HG03571 (cell line): ENCODE results near the gene CRIP2.

Experiments used
- ATAC-seq: cut with Tn5 transposase; IDR thresholded peaks from one replicate; pipeline ENCODE4 v1.9.1; 2021; ENCODE audit not compliant: unreplicated experiment

The CRIP2 gene

GRCh38 chr14:105460116-105460515, 14.5 kb upstream of the CRIP2 start:
- no peak for ATAC-seq

GRCh38 chr14:105460616-105461015, 14.0 kb upstream of the CRIP2 start:
- no peak for ATAC-seq

DNA sequence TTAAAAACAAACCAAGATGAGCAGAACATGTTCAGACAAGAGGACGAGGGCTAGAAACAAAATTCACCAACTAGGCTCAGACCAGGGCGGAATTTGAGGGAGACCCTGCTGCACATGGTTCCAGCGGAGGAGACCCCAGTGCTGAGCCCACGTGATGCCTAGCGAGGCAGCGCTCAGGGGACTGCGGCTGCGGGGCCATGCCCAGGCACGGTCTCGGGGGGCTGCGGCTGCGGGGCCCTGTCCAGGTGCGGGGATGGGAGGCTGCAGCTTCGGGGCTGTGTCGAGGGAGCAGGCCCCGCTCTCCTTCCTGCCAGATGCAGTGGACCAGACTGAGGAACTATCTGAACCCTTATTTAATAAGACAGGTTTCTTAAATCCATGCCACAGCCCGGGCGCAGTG, 12.7 kb upstream of the CRIP2 start:
- no peak for ATAC-seq

GRCh38 chr14:105464501-105464900, 10.1 kb upstream of the CRIP2 start:
- no peak for ATAC-seq

- no peak for ATAC-seq
These were observed 9.2 kb upstream of the CRIP2 start for GRCh38 chr14:105465209-105466031.

DNA sequence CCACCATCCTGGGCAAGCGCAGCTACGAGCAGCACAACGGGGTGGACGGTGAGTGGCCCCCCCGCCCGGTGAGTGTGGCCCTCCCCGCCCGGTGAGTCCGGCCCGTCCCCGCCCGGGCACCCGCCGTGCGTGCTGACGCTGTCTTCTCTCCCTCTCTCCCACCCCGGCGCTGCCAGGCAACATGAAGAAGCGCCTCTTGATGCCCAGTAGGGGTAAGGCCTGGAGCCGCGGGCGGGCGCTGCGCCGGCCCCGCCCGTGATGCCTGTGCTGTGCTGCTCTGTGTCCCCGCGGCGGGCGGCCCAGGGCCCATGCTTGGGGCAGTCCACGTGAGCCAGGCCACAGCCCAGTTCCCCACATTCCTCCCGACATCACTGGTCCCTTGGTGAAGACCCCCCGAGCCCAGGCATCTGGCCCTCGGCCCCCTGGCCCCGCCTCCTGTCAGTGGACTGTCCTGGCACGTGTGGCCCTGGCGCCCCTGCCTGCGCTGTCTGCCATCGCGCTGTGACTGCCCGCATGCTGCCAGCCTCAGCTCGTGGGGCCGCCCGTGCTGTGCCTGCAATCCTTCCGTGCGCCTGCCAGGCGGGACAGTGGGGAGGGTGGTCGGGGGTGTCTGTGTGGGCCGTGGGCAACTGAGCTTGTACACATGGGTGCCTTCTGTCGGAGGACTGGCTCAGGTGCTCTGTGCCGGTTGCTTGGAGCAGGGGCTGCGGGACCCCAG, 7.9 kb upstream of the CRIP2 start:
- ATAC-seq = no peak

DNA sequence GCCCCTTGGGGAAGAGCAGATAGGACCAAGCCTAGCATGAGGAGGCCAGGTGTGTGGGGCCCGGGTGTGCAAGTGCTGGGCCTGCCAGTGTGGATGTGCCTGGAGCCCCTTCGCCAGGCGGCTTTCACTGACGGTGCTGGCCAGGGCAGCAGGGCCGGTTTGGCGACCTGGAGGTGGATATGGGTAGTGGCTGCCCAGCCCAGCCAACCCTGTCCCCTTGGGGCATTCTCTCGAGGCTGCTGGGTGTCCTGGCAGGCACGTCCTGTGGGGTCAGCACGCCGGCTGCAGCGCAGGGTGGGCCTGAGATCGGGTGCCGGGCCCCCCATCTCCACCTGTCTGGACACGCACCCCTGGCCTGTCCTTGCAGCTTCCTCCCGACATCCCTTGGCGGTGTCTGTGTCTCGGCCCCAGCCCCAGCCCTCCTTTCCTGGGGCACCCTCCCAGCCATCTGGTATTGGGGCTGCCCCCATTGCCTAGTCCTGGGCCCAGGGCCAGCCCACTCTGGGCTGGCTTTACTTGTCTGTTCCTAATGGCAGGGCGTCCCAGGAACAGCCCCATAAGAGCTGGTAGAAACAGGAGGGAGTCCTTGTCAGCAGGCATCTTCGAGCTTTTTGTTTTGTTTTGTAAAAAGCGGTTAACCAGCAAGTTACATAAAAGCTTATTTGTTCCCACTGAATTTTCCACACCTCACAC, 7.2 kb upstream of the CRIP2 start:
- no peak for ATAC-seq

DNA sequence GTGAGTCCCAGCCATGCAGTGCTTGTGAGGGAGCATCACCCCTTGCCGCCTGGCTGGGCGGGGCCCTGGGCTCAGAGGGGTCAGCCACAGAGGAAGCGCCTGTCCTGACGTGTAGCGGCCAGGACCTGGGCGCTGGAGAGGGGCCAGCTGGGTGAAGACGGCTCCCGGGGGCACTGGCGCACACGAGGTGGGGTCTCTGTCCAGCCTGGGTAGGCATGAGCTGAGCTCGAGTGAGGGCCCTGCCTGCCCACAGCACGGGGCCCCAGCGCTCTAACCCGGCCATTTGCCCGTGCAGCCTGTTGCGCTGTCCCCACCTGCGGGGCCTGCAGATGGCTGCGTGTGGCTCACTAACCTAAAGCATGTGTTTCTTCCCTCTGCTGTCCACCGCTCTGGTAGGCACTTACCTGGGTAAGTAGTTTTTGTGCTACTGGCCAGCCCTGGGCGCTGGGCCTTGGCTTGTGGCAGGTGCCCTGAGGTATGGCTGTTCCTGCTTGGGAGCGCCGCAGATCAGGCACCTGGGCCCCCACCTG, 6.6 kb upstream of the CRIP2 start:
- ATAC-seq = no peak

GRCh38 chr14:105468621-105469241, 5.9 kb upstream of the CRIP2 start:
- no peak for ATAC-seq

GRCh38 chr14:105469456-105470349, 4.9 kb upstream of the CRIP2 start:
- ATAC-seq = no peak

DNA sequence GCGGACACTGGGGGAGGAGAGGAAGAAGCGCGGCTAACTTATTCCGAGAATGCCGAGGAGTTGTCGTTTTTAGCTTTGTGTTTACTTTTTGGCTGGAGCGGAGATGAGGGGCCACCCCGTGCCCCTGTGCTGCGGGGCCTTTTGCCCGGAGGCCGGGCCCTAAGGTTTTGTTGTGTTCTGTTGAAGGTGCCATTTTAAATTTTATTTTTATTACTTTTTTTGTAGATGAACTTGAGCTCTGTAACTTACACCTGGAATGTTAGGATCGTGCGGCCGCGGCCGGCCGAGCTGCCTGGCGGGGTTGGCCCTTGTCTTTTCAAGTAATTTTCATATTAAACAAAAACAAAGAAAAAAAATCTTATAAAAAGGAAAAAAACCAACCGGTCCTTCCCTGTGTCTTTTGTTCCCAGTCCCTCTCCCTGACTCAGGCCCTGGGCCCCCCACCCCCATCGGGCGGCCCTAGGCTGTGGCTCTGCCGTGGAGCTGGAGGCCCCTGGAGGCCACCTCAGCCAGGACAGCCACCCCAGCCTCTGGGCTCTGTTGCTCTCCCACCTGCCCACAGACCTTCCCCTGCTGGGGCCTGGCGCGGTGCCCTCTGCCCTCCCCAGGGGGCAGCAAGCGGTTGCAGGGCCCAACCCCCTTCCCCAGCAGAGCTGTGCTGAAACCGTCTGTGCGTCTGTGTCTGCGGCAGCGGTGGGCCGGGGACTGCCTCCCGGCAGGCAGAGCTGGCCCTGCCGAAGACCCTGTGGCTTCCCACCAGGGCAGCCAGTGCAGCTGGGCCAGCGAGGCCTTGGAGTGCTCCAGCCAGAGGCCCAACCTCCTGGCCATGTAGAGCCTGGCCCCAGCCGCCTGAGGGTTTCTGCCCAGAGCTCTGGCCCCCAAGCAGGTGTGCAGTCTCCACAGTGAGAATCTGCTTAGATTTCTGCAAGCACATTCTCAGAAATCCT, 4.0 kb upstream of the CRIP2 start:
- ATAC-seq = no peak

DNA sequence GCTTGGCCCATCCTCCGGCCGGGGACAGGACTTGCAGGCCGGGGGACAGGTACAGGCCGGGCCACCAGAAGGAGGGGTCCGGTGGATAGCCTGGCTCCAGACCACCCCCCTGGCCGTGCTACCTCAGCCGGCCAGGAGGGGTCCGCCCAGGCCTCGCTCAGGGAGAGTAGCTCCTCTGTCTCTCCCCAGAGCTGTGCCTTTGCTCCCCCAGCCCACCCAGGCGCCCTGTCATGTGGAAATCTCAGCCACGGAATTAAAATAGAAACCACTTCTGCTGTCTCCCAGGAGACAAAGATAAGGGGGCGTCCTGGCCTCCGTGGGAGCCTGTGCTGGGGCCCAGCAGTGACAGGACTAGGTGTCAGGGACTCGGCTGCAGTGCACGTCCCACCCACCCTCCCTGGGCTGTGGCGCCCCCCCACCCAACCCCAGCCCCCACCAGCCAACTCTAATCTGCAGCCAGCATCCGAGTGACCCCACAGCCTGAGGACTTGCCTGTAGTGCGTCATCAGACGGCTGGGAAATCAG, 3.3 kb upstream of the CRIP2 start:
- ATAC-seq = no peak

DNA sequence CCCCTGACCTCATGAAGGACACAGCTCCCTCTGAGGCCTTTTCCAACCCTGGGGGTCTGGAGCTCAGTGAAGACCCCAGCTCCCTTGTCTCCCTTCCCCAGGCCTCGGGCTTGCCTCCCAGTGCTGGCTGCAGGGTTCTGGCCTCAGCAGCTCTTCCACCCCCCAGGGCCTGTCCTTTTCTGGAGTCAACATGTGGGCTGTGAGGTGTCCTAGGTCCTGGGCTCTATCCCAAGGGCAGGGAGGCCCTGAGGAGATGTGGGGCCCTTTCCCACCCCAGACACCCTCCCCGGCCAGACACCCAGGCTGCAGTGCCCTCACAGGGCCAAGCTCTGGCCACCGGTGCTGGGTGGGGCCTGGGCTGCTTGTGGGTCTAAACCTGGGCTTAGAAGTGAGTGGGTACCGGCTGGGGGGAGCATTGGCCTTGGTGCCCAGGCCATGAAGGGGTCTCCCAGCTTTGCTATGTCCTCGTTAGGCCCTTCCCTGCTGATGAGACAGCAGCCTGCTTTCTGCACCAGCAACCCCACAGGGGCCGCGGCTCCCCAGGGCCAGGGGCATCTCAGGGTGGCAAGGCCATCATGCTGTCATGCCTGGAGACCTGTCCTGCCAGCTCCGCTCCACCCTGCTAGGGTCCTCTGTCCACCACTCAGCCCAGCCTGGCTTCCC, 2.7 kb upstream of the CRIP2 start:
- ATAC-seq = no peak

- no peak for ATAC-seq
These were observed 2.1 kb upstream of the CRIP2 start for GRCh38 chr14:105472486-105472991.

DNA sequence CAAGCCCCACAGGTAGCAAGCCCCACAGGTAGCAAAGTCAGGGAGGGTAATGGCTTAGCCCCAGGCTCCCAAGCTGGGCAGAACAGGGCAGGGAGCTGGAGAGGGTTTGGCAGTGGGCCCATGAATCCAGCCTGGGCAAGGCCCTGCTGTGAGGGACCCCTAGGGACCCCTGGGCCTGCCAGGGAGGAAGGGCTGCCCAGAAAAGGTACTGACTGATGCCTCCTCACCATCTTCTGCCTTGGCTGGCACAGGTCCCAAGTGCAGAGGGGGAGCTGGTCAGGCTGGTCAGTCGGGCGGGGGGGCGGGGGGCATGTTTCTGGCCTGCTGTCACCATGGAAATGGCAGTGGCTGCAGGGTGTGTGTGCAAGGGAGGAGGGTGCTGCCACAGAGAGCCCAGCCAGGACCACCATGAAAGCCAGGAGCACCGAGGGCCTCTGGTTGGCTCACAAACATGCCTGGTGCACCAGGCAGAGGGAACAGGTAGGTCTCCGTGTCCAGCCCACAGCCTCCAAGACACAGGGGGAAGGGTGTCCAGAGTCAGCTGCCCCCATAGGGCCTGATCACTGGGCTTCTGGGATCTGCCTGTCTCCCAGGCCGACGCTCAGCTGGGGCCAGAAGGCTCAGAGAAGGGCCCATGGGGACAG, 1.5 kb upstream of the CRIP2 start:
- no peak for ATAC-seq

GRCh38 chr14:105473677-105474482, 741 bp upstream of the CRIP2 start:
- ATAC-seq = no peak
